GM23338 (cell line): ENCODE results near the gene MAPRE2. TPM values are rescaled to one million over a fixed set of nuclear protein-coding genes. Genes with fewer than 3 reads are reported as not detected.

ENCODE experiments used
- ATAC-seq: fragments of 200-7000 bp; cut with Tn5 transposase; 3 replicates; pipeline ENCODE4 v1.9.1; 2020
- DNase-seq: peaks from one replicate; pipeline ENCODE4 v3.0.0-alpha.2; 2015; ENCODE audit warnings: low spot score
- H2AFZ ChIP-seq: fragments of 200-600 bp; sonication (generic); 2 replicates; pipeline ENCODE4 v1.8.0; 2016; ENCODE audit warnings: antibody characterized with exemption, mild to moderate bottlenecking, moderate library complexity
- H3F3A ChIP-seq: fragments of 200-600 bp; sonication (generic); replicated peaks from 2 replicates; pipeline ENCODE4 v1.8.0; 2017; ENCODE audit warnings: antibody characterized with exemption, mixed run types, low read depth
- H3K27ac ChIP-seq: fragments of 200-600 bp; sonication (generic); 2 replicates; pipeline ENCODE4 v1.6.1; 2016; ENCODE audit warnings: low read depth
- H3K27me3 ChIP-seq: fragments of 200-600 bp; sonication (generic); 2 replicates; pipeline ENCODE4 v1.8.0; 2016; ENCODE audit warnings: mild to moderate bottlenecking, mixed run types, moderate library complexity; ENCODE audit not compliant: insufficient read depth
- H3K36me3 ChIP-seq: fragments of 200-600 bp; sonication (generic); 2 replicates; pipeline ENCODE4 v1.8.0; 2016; ENCODE audit warnings: mild to moderate bottlenecking; ENCODE audit not compliant: insufficient read depth
- H3K4me1 ChIP-seq: fragments of 200-600 bp; sonication (generic); 2 replicates; pipeline ENCODE4 v1.8.0; 2016; ENCODE audit warnings: mild to moderate bottlenecking, moderate library complexity; ENCODE audit not compliant: insufficient read depth
- H3K4me2 ChIP-seq: fragments of 200-600 bp; sonication (generic); 2 replicates; pipeline ENCODE4 v1.7.1; 2017; ENCODE audit warnings: mixed run types
- H3K4me3 ChIP-seq: fragments of 200-600 bp; sonication (generic); 2 replicates; pipeline ENCODE4 v1.6.1; 2016; ENCODE audit warnings: mixed run types
- H3K79me2 ChIP-seq: fragments of 200-600 bp; sonication (generic); replicated peaks from 2 replicates; pipeline ENCODE4 v1.8.0; 2017; ENCODE audit warnings: mild to moderate bottlenecking; ENCODE audit not compliant: insufficient read depth
- H3K9me2 ChIP-seq: fragments of 200-600 bp; sonication (generic); 2 replicates; pipeline ENCODE4 v1.8.0; 2017; ENCODE audit not compliant: insufficient read depth
- H4K20me1 ChIP-seq: fragments of 200-600 bp; sonication (generic); replicated peaks from 2 replicates; pipeline ENCODE4 v1.8.0; 2017; ENCODE audit warnings: mild to moderate bottlenecking; ENCODE audit not compliant: insufficient read depth
- H3K27ac Mint-ChIP-seq: 2 replicates; pipeline ENCODE4 v1.8.0; 2020; ENCODE audit warnings: inconsistent platforms, mild to moderate bottlenecking, moderate library complexity, mixed read lengths
- H3K27me3 Mint-ChIP-seq: 3 replicates; pipeline ENCODE4 v1.8.0; 2022; ENCODE audit warnings: low read depth, mild to moderate bottlenecking, moderate library complexity, mixed read lengths, inconsistent platforms; ENCODE audit not compliant: insufficient read depth, poor library complexity
- H3K36me3 Mint-ChIP-seq: 3 replicates; pipeline ENCODE4 v1.8.0; 2021; ENCODE audit warnings: low read depth, mild to moderate bottlenecking, inconsistent platforms, moderate library complexity, mixed read lengths
- H3K4me1 Mint-ChIP-seq: 3 replicates; pipeline ENCODE4 v1.8.0; 2020; ENCODE audit warnings: mild to moderate bottlenecking, inconsistent platforms, mixed read lengths
- H3K4me3 Mint-ChIP-seq: 3 replicates; pipeline ENCODE4 v1.8.0; 2021; ENCODE audit warnings: moderate library complexity, mild to moderate bottlenecking, inconsistent platforms, mixed read lengths
- H3K9me3 Mint-ChIP-seq: 3 replicates; pipeline ENCODE4 v1.8.0; 2020; ENCODE audit warnings: moderate library complexity, mild to moderate bottlenecking, inconsistent platforms, mixed read lengths
- CREB1 ChIP-seq: fragments of 250-450 bp; sonication (Bioruptor Pico); IDR thresholded peaks from 2 replicates; pipeline ENCODE4 v1.5.0; 2020; ENCODE audit warnings: low read depth, mild to moderate bottlenecking, moderate library complexity
- CTCF ChIP-seq, 2 experiments: fragments of 200-600 bp in 1 of 2; sonication (generic) in 1 of 2; conservative IDR thresholded peaks; 2 replicates each; pipeline versions ENCODE4 v1.5.1 to v1.6.1; 2016 to 2017; ENCODE audit warnings: antibody characterized with exemption in 2 of 2, low read depth in 2 of 2, mild to moderate bottlenecking in 2 of 2, moderate library complexity in 1 of 2
- ETS1 ChIP-seq: IDR thresholded peaks from 2 replicates; pipeline ENCODE4 v1.6.1; 2016; ENCODE audit warnings: antibody characterized with exemption
- EZH2 ChIP-seq: fragments of 200-600 bp; sonication (generic); IDR thresholded peaks from one replicate; pipeline ENCODE4 v1.8.0; 2017; ENCODE audit warnings: antibody characterized with exemption, mild to moderate bottlenecking, low read depth; ENCODE audit not compliant: unreplicated experiment
- EZH2phosphoT487 ChIP-seq: fragments of 200-600 bp; sonication (generic); IDR thresholded peaks from one replicate; pipeline ENCODE4 v1.8.1; 2018; ENCODE audit warnings: antibody characterized with exemption; ENCODE audit not compliant: unreplicated experiment
- JUNB ChIP-seq: IDR thresholded peaks from one replicate; pipeline ENCODE4 v1.6.1; 2016; ENCODE audit warnings: antibody characterized with exemption; ENCODE audit not compliant: unreplicated experiment
- NANOG ChIP-seq: IDR thresholded peaks from 2 replicates; pipeline ENCODE4 v1.6.1; 2016; ENCODE audit warnings: antibody characterized with exemption, borderline replicate concordance
- POLR2AphosphoS5 ChIP-seq: IDR thresholded peaks from 2 replicates; pipeline ENCODE4 v1.6.1; 2016; ENCODE audit warnings: antibody characterized with exemption, low read depth
- ZNF114 ChIP-seq: fragments of 250-450 bp; sonication (Bioruptor Pico); IDR thresholded peaks from 2 replicates; pipeline ENCODE4 v1.5.0; 2020; ENCODE audit warnings: mild to moderate bottlenecking, moderate library complexity
- ZNF331 ChIP-seq: fragments of 250-450 bp; sonication (Bioruptor Pico); IDR thresholded peaks from 2 replicates; pipeline ENCODE4 v1.5.0; 2020; ENCODE audit warnings: low read depth, mild to moderate bottlenecking, moderate library complexity
- ZNF462 ChIP-seq: fragments of 250-450 bp; sonication (Bioruptor Pico); IDR thresholded peaks from 2 replicates; pipeline ENCODE4 v1.5.0; 2020; ENCODE audit warnings: mild to moderate bottlenecking, moderate library complexity
- polyA plus RNA-seq: library from polyadenylated mRNA; unstranded; fragments of >200 nt; fragmentation: Nextera tagmentation; extraction: Ambion mirVana; gene quantifications from 2 replicates; pipeline ENCODE4 v1.2.1, GENCODE V29; 2016
- total RNA-seq: library from RNA; depleted of rRNA; stranded (reverse); fragments of >200 nt; shearing (Covaris generic); gene quantifications from 2 replicates; pipeline ENCODE4 v1.2.3, GENCODE V29; 2014

The MAPRE2 gene
- total and polyA plus RNA-seq, 2 experiments from 2014 or later, result 17.8 to 40.4 TPM

GRCh38 chr18:35137632-35138031 lies 96.4 kb downstream of the MAPRE2 start (continued):
- TF ChIP-seq CTCF (conservative IDR thresholded peaks at IDR 0.05; ENCODE audit: low read depth in 2 of 2) (no peak), POLR2AphosphoS5 (no peak), NANOG (no peak), EZH2 (no peak), ZNF462 (no peak), ZNF331 (CRISPR knock-in tag) (no peak)

- Histone ChIP-seq H3K79me2 (no peaks in the 10 kb centered on the region), H3K9me2 (no peaks in the 10 kb centered on the region), H2AFZ (no peak overlapping the region), H3K4me3 (no peak overlapping the region), H4K20me1 (no peaks in the 10 kb centered on the region), H3K27ac (no peak overlapping the region), H3K27me3 (no peaks in the 10 kb centered on the region), H3K4me2 (no peak overlapping the region), H3K36me3 (no peaks in the 10 kb centered on the region), H3F3A (no peaks in the 10 kb centered on the region), H3K4me1 (peaks cover 8% of the 10 kb centered on the region)
- ATAC-seq (no peak), DNase-seq (peak; percentile 10)
- H3K27me3 Mint-ChIP-seq, result peaks cover 3% of the 10 kb centered on the region
- peaks cover 30% of the 10 kb centered on the region for H3K4me1 Mint-ChIP-seq
- no peak overlapping the region for H3K27ac Mint-ChIP-seq
- H3K9me3 Mint-ChIP-seq, result no peaks in the 10 kb centered on the region
- peaks cover 14% of the 10 kb centered on the region for H3K36me3 Mint-ChIP-seq
- H3K4me3 Mint-ChIP-seq, result no peak overlapping the region
- TF ChIP-seq ETS1, result no peak
- TF ChIP-seq CREB1 (CRISPR knock-in tag), result no peak
- no peak for TF ChIP-seq ZNF114 (CRISPR knock-in tag)
- TF ChIP-seq POLR2AphosphoS5, result no peak
- no peak for TF ChIP-seq NANOG
- no peak for TF ChIP-seq JUNB
- no peak for TF ChIP-seq EZH2phosphoT487
- TF ChIP-seq CTCF (conservative IDR thresholded peaks at IDR 0.05; ENCODE audit: low read depth in 2 of 2), result no peak
- TF ChIP-seq ZNF331 (CRISPR knock-in tag), result no peak
These were observed 97.6 kb downstream of the MAPRE2 start for GRCh38 chr18:35138773-35139172.
